GM21825 (cell line): ENCODE results near the gene XYLT1.

ENCODE experiments used
- ATAC-seq: cut with Tn5 transposase; IDR thresholded peaks from one replicate; pipeline ENCODE4 v1.9.1; 2021; ENCODE audit warnings: mild to moderate bottlenecking, moderate library complexity; ENCODE audit not compliant: unreplicated experiment

Gene XYLT1

DNA sequence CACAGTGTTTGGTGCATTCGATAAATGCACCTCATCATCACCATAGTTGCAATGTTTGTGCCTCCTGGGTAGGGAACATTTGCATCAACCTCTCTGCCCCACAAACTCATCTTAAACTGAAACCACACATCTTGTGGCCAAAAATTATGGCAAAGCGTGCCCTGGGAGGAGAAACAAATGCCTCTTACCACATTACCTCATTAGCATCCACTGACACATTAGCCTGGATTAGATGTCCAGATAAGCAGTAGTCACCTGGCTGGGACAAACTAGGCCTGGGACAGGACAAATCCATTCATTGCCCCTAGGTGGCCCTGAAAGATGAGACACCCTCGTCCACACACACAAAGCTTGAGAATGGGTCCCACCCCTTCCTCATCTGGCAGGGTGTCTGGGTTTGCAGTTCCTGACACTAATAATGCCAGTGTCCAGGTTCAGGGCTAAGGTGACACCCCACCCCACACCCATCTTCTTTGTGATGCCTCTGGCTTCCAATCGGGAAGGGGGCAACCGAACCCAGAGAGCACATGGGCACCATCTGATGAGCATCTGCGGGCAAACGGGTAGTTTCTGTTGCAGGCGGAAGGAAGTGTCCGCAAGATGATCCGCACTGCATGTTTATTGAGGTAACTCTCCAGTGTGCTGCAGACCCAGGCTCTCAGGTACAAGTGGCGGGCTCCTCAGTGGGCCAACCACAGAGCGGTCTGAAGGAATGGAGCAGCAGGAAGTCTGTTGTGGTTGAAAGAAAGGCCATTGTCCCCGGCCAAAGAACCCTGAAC, 8.6 kb downstream of the XYLT1 start:
- ATAC-seq: no peak

DNA sequence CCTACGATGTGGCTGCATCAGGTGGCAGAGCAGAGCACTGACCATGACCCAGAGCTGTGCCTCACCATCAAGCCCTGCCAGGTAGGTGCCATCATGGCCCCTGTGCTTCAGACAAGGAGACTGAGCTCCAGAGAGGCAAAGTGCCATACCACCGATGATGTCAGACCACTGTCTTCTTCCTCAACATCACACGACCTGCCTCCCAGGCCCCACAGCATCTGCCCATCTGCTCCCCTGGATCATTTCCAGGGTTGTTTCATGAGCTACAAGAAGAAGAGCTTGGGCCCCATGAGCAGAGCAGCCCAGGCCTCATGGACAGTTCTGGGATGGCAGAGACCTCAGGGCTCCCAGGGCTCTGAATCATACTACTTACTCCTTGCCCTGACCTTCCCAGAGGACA, 9.9 kb downstream of the XYLT1 start:
- no peak for ATAC-seq

DNA sequence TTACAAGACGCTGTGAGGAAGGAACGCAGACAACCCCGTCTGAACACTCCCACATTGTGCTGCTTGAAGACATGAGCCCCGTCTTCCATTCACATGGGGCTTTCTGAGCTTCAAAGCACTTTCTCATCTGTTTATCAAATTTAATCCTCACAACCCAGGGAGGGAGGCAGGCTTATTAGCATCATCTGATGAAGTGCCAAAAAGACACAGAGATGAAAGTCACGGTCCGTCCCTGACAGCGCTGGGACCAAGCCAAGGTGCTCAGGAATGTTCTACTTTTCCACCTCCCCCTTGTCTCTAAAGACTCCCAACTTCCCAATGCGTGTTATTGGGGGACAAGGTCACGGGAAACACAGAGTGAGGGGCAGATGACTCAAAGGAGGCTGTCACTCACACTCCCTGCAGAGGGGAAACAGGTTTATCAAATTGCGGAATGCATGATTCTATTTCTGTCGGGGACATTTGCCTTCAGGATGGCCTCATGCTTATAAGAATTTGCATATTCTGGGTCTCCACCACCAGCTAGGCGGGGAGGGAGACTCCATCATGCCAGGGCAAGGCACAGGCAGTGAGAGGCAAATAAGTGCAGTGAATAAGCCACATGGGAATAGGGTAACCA, 10.7 kb downstream of the XYLT1 start:
- ATAC-seq: no peak

DNA sequence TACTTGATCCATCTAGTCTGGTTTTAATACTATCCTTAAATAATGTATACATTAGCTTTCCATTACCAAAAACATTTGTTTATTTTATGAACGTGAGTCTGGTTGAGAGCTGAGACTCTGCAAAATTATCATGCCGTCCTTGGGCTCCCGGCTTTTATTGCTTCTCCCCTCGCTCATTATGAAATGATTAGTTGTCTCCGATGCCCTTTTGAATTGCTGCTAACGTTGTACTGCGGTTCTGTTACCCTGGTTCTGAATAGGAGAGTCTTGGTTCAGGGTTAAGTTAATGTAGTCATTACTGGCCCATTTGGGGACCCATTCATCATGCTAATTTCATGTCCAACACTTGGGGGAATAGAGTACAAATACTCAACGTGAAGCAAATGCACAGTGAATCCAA, 12.8 kb downstream of the XYLT1 start:
- ATAC-seq: no peak

DNA sequence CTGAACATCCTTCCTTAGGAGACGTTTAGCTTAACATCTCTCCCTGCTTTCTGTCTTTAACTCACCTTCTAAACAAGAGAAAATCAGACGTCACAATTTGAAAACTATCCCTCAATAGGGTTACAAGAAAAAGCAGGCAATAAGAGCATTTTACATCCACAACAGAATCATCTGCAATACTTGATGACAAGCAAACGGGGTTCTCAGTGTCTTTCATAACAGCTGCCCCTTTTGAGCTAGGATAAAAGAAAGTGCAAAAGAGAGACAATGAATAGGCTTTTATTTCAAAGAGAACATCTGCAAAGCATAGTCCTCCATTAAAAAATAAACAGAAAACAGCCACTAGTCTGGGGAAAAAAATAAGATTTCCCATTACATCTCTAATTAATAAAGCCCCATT, 13.2 kb downstream of the XYLT1 start:
- ATAC-seq: no peak

DNA sequence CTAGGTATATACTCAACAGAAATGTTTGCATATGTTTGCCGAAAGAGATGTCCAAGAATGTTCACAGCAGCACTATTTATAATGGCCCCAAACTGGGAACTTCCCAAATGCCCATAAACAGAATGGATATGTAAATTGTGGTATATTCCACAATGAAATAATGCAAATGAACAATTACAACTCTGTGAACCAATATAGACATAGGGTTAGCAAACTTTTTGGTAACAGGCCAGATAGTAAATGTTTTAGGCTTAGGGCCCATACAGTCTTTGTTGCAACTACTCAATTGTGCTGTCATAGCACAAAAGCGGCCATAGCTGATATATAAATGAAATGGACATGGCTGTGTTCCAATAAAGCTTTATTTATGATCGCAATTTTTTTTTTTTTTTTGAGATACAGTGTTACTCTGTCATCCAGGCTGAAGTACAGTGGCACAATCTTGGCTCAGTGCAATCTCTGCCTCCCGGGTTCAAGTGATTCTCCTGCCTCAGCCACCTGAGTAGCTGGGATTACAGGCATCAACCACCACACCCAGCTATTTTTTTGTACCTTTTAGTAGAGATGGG, 16.5 kb downstream of the XYLT1 start:
- no peak for ATAC-seq

DNA sequence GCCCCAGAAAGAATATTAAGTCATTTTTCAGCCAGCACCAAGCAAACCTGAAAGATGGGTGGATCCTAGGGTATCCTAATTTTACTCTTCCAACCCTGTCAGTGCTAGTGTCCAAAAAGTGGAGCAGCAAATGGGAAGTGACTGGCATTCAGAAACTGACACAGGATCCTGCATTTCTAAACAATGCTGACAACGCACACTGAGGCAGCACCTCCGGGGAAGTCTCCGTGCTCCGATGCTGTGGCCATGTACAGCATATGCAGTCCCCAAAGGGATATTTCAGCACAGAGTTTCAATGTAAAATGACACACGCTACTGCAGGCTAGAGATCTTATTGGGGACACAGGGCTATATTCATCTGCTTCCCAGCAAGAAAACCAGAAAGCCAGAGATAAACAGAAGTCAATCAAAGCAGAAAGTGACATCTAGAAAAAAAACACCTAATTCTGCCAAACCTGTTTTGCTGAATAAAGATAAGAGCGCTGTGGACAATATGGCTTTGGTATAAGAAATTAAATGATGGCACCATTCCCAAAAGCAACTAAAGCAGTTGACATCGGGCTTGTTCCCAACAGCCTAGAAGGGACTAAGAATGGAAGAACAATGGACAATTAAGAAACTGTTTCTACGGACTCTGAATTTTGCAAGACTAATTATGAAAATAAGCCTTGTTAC, 17.3 kb downstream of the XYLT1 start:
- ATAC-seq: no peak

DNA sequence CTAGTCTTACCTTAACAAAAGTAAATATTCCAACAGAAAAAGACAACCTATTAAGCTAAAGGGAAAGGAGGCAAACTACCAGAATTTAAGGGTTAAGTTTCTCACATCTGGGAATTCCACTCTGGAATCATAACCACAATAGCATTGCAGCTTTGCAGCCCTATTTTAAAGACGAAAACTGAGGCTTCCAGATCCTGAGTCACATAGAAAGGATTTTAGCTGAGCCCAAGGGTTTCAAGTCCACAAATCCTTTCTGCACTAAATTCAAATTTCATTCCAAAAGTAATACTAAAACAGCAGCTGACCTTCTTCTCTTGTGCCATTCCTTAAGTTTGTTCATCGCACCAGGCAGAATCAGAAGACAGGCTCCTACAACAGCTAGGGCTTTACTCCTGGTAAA, 17.8 kb downstream of the XYLT1 start:
- no peak for ATAC-seq

DNA sequence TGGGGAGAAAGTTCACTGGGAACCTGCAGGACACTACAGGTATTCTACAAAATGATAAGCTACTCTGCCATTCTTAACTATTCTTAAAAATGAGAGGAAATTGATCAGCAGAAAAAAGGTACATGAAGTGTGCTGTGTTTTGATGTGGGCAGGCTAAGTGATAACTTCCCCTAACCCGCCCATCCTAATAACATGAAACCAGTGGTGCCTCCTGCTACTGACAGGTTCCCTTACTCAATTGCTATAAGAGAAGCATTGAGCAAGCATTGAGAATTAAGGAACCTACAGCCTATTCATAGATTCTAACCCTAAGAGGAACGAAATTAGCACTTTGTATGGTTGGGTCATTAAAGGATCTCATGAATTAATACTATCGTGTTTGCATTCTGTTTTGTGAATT, 18.9 kb downstream of the XYLT1 start:
- ATAC-seq: no peak

DNA sequence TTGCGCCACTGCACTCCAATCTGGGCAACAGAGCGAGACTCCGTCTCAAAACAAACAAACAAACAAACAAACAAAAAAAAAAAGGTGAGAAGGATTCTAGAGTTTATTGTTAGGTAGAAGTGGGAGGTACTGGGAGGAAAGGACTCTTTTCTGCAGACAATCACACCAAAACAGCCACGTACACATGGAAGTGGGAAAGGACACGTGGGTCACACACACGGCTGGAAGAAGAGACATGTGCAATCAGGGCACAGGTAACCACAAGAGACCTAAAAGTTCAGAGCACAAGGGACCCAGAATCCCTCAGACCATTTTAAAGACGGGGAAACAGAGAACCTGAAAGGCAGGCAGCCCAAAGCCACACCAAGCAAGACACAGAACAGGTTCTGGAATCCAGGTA, 20.5 kb downstream of the XYLT1 start:
- no peak for ATAC-seq

DNA sequence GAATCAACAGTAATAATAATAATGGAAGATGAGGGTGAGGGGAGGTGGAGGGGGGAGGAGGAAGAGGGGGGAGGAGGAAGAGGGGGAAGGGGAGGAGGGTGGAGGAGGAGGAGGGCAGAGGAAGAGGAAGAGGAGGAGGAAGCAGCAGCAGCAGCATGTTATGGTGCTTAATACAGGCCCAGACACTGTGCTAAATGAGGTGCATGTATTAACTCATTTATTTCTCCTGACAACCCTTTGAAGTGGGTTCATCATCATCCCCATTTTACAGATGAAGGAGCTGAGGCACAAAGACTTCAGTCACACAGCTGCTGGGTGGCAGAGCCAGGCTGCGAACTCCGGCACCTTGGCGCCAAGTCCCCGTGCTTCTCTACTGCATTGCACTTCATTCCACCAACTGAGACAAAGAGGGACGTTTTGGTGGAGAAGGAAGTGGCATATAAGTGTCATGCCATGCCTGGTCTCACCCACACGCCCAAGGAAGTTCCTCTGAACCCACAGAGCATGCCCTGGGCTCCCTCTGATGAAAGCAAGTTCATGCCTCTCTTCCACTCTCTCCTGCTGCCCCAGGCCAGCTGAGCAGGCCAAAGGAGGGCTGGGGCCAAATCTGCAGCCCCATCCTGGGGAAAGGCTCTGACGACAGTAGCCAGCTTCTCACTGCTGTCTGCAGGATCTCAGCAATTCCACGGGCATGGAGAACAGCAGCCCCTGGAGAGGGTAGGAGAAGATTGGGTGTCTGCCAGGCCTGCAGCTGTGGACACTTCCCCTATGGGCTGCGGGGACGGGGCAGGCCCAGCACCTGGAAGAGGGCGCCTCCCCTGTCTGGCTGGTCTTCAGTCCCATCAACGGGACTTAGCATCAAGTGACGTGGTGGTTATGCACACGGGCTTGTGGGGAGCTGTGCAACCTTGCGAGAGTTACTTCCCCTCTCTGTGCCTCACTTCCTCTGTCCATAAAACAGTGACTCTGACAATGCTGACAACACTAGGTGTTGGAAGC, 21.8 kb downstream of the XYLT1 start:
- no peak for ATAC-seq

DNA sequence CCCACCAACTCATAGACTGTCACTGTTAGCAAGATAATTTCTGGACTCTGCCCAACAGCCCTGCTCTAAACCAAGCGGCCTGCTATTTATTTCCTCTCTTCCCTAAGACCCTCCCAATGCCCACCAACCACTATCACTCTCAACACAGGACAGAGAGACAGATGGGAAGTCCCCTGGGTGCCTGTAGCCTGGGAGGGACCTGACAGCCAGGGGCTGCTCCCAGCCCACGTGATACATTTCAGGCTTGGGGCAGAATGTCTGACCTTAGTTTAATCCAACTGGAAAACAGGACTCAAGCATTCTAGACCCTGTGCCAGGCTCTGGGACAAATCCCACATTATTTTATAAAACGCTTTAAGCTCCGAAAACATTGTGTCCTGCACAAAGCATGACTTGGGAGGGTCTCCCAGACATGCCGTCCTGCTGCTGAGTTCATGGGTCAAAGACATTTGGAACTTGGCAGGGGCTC, 23.6 kb downstream of the XYLT1 start:
- ATAC-seq: no peak

DNA sequence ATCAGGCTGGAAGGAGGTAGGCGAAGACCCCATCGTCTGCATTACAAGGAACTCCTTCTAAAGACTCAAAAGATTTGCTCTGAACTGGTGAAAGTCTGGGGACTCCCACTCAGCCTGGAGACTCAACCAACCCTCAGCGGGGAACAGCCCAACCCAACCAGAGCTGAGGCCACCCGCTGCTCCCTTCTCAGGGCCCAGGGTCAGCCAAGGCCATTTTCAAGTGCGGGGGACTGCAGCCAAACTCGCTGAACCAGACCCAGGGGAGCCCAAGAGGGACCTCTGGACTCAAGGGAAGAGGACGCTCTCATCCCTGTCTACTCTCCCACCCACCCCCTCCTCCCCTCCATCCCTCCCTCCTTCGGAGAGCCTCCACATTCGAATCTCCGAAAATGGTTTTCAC, 24.1 kb downstream of the XYLT1 start:
- no peak for ATAC-seq

DNA sequence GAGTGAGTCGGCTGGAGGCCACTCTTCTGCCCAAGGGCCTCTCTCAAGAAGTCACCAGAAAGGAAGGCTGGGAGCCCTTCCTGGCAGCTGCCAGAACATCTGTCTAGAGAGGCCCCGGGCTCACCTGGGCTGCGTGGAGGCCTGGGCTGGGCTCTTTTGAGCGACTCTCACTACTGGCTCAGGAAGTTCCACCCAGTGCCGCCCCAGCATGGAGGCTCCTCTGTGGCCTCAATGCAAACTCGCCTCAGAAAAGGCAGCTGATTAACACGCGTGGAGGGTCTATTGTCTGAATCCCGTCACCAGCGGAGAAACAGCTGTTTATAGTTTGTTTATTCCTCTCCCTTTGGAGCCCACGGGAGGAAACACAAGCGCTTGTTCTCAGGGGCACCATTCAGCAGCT, 25.3 kb downstream of the XYLT1 start:
- no peak for ATAC-seq

DNA sequence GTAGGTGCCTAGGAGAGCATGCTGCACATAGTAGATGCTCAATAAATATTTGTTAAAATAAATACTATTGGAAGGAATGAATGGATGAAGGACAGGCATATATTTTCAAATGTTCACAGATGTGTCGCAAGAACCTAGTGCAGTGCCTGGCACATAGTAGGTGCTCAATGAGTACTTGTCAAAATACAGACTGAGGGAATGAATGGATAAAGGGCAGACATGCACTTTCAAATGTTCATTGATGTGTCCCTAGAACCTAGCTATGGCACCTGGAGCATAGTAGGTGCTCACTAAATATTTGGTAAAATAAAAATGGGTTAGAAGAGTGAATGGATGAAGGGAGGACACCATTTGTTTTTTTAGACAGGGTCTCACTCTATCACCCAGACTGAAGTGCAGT, 26.1 kb downstream of the XYLT1 start:
- no peak for ATAC-seq

DNA sequence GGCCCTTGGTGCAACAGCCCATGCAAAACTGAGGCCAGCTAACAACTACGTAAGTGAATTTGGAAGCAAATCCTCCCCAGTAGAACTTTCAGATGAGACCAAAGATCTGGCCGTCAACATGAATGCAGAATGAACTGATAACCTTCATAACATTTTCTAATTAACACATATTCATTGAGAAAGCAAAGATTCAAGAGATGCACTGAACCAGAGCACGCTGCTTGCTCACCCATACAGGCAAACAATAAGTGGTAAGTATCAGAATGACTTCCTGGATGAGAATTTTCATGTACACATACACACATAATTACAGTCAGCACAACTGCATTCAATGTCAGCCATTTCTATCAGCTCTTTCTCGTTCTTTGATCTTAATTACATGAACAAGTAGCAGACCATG, 30.6 kb downstream of the XYLT1 start:
- no peak for ATAC-seq

DNA sequence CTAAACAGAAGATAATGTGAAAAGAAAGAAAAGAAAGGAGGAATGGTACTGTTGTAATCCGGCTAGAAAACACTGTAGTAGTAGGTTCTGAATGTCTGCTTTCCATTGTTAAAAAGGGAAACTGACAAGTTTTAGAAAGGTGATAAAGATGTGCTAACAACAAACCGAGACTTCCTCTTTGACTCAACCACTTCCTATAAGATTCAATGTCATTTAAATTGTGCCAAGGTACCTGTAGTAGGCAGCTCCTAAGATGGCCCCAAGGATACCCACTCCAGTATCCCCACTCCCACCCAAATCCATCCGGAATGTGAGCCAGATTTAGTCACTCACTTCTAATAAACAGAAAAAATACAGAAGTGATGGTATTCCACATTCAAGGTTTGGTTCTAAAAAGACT, 31.2 kb downstream of the XYLT1 start:
- no peak for ATAC-seq

DNA sequence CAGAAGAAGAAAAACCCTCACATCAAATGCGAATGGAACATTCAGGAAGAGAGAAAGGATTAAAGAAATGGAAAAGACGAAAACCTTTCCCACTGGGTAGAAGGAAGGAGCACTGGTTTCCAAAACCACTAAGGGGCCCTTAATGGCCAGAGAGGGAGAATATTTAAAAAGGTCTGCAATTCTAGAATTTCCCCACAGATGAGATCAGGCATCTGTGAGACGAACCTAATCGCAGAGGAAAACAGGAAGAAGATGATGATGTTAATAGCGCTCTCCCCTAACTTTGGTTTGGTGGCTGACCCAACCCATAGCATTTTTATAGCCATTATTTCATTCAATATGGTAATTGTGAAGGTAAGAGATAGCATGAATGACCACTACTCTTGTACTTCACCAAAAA, 32.8 kb downstream of the XYLT1 start:
- ATAC-seq: no peak

DNA sequence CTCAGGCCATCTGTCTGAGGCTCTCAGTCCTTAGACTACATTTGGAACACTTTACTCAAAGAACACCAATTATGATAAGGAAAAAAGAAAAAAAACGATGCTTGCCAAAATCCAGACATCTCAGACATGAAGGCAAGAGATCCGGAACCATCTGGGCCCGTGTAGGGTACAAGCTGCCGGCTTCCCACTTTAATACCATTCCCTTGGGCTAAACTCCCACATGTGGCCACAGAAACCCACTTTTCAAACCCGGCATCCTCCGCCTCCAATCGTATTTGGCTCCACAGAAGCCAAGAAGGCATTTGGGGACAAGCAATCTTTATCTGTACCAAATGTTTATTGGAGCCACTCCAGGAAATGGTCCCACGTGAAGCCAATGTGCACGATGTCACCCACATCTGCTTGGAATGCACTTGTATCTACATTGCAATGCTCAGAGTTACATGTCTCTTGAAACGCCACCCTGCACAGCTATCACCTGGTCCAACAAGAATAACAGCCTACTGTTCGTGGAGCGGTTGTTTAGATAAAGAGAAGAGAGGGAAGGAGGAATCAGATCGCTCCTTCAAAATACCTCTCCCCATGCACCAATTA, 33.5 kb downstream of the XYLT1 start:
- ATAC-seq: no peak

DNA sequence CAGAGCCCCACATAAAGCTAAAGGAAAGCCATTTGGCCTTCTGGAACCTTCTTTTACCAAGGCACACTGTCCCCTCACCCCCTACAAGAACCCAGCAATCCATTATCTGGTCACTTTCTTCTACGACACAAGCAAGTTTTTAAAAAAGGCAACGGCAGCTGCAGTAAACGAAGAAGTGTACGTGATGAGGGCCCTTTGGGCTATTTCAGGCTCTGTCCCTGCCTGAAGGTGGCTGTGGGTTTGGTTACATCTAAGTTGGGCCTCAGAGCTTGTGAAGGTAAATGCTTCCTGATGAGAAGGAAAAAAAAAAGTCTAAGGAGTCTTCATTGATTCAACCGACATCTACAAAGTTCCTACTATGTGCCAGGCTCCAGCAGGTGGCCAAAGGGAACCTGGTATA, 35.4 kb downstream of the XYLT1 start:
- ATAC-seq: no peak
